GM12878 (cell line): ENCODE data around the gene ISM1. TPM values are rescaled to one million over a fixed set of nuclear protein-coding genes. Genes with fewer than 3 reads are reported as not detected.

Experiments
- ATAC-seq: fragments of 200-7000 bp; cut with Tn5 transposase; 3 replicates; pipeline ENCODE4 v1.9.1; 2020; ENCODE audit warnings: mild to moderate bottlenecking, moderate library complexity
- BruUV-seq: library from RNA; stranded (reverse); fragments of 400-500 nt; replicated peaks from 2 replicates; lab custom pipeline; 2021; lab: Mats Ljungman, UMichigan
- CTCF ChIA-PET: fragments of 300-600 bp; sonication (Branson Sonifier 250); formaldehyde crosslinking; extraction: SDS; loops from one replicate; lab custom pipeline; 2021; ENCODE audit warnings: inconsistent platforms; lab: Yijun Ruan, JAX
- POLR2A ChIA-PET: fragments of 350-600 bp; formaldehyde crosslinking; extraction: SDS; loops from one replicate; lab custom pipeline; 2021; ENCODE audit warnings: inconsistent platforms; lab: Charles Lee
- RAD21 ChIA-PET: fragments of 300-600 bp; sonication (Branson Sonifier 250); formaldehyde crosslinking; loops from one replicate; lab custom pipeline; 2023; ENCODE audit warnings: antibody characterized with exemption; ENCODE audit not compliant: unreplicated experiment; lab: Charles Lee
- SMC1A ChIA-PET: fragments of 300-600 bp; sonication (Branson Sonifier 250); formaldehyde crosslinking; loops from one replicate; lab custom pipeline; 2023; ENCODE audit not compliant: unreplicated experiment, uncharacterized antibody; lab: Charles Lee
- DNase-seq: peaks from one replicate; pipeline ENCODE4 v3.0.0-alpha.2; 2011; ENCODE audit warnings: low read depth, low spot score
- FAIRE-seq: peaks from 3 replicates; lab custom pipeline; 2011; peaks lifted over from hg19 to GRCh38; lab: Jason Lieb, UNC
- H2AFZ ChIP-seq: 2 replicates; pipeline ENCODE4 v1.6.0; 2011; ENCODE audit warnings: low read depth, low read length, control low read depth; ENCODE audit not compliant: control insufficient read depth
- H3K27ac ChIP-seq: 2 replicates; pipeline ENCODE4 v1.5.1; 2011; ENCODE audit warnings: control low read depth; ENCODE audit not compliant: control insufficient read depth, insufficient read depth
- H3K27me3 ChIP-seq, 2 experiments: replicated peaks in 1 of 2; 2 replicates each; pipeline versions ENCODE4 v1.6.0 to v1.6.1; 2011; ENCODE audit warnings: low read length in 1 of 2; ENCODE audit not compliant: control insufficient read depth in 2 of 2, insufficient read depth in 2 of 2
- H3K36me3 ChIP-seq, 2 experiments: 2 replicates each; pipeline ENCODE4 v1.5.1; 2011; ENCODE audit warnings: low read length in 1 of 2; ENCODE audit not compliant: control insufficient read depth in 2 of 2, insufficient read depth in 2 of 2
- H3K4me1 ChIP-seq: 2 replicates; pipeline ENCODE4 v1.6.1; 2011; ENCODE audit warnings: mild to moderate bottlenecking, low read length, moderate library complexity, mixed read lengths; ENCODE audit not compliant: control insufficient read depth, insufficient read depth
- H3K4me2 ChIP-seq: 2 replicates; pipeline ENCODE4 v1.6.0; 2011; ENCODE audit warnings: control low read depth; ENCODE audit not compliant: control insufficient read depth, insufficient read depth
- H3K4me3 ChIP-seq: fragments of 200-600 bp; sonication (generic); 2 replicates; pipeline ENCODE4 v1.5.1; 2016
- H3K79me2 ChIP-seq: 2 replicates; pipeline ENCODE4 v1.6.0; 2011; ENCODE audit warnings: low read length; ENCODE audit not compliant: control insufficient read depth, insufficient read depth
- H3K9ac ChIP-seq: 2 replicates; pipeline ENCODE4 v1.8.0; 2011; ENCODE audit warnings: low read length, control low read depth, mixed read lengths; ENCODE audit not compliant: control insufficient read depth, insufficient read depth
- H3K9me3 ChIP-seq: replicated peaks from 3 replicates; pipeline ENCODE4 v1.5.1; 2011; ENCODE audit warnings: mild to moderate bottlenecking, low read length; ENCODE audit not compliant: control insufficient read depth, insufficient read depth
- H4K20me1 ChIP-seq: 2 replicates; pipeline ENCODE4 v1.6.0; 2011; ENCODE audit not compliant: control insufficient read depth, insufficient read depth
- BMI1 ChIP-seq: fragments of 450-650 bp; IDR thresholded peaks from 2 replicates; pipeline ENCODE4 v1.6.1; 2016; ENCODE audit warnings: mild to moderate bottlenecking, moderate library complexity, borderline replicate concordance
- EP300 ChIP-seq, 2 experiments: fragments of 150-350 bp in 1 of 2; IDR thresholded peaks; 2 replicates each; pipeline ENCODE4 v1.6.1; 2011 to 2012; ENCODE audit warnings: low read depth in 2 of 2, low read length in 2 of 2, borderline replicate concordance in 1 of 2, improper control_type of control experiment in 1 of 2, inconsistent platforms in 1 of 2; ENCODE audit not compliant: control insufficient read depth in 1 of 2
- GATAD2B ChIP-seq: fragments of 450-650 bp; conservative IDR thresholded peaks from 2 replicates; pipeline ENCODE4 v1.6.1; 2017; ENCODE audit warnings: low read depth, mild to moderate bottlenecking, moderate library complexity
- IKZF2 ChIP-seq, 2 experiments: fragments of 450-650 bp; IDR thresholded peaks; 2 replicates each; pipeline ENCODE4 v1.6.1; 2017; ENCODE audit warnings: mild to moderate bottlenecking in 2 of 2, moderate library complexity in 2 of 2
- JUNB ChIP-seq: IDR thresholded peaks from 2 replicates; pipeline ENCODE4 v1.6.1; 2016; ENCODE audit warnings: antibody characterized with exemption, mild to moderate bottlenecking
- MLLT1 ChIP-seq: fragments of 450-650 bp; IDR thresholded peaks from 2 replicates; pipeline ENCODE4 v1.6.1; 2016; ENCODE audit warnings: mild to moderate bottlenecking
- NR2C1 ChIP-seq: fragments of 450-650 bp; IDR thresholded peaks from 2 replicates; pipeline ENCODE4 v1.6.1; 2017; ENCODE audit warnings: antibody characterized with exemption, mild to moderate bottlenecking, moderate library complexity
- NR2F1 ChIP-seq: fragments of 450-650 bp; conservative IDR thresholded peaks from 2 replicates; pipeline ENCODE4 v1.6.1; 2017; ENCODE audit warnings: mild to moderate bottlenecking
- SKIL ChIP-seq: fragments of 450-650 bp; IDR thresholded peaks from 2 replicates; pipeline ENCODE4 v1.6.1; 2017; ENCODE audit warnings: mild to moderate bottlenecking, low read depth, inconsistent platforms; ENCODE audit not compliant: poor library complexity, severe bottlenecking
- WGBS: methylation state at CpG from one replicate; pipeline ENCODE4 v1.1.6; 2016; ENCODE audit warnings: low lambda C conversion rate; ENCODE audit not compliant: insufficient replicate concordance, insufficient coverage; ENCODE audit errors: missing lambda C conversion rate; 5-methylcytosine and 5-hydroxymethylcytosine counted together
- in situ Hi-C: fragments of 300-500 bp; cut with MboI; formaldehyde crosslinking; loops from 9 replicates; pipeline ENCODE4 v1.14.3; 2018; ENCODE audit warnings: mixed read lengths
- intact Hi-C: fragments of 100-400 bp; cut with micrococcal nuclease; formaldehyde crosslinking; loops from one replicate; pipeline ENCODE4 v1.14.2; 2022; ENCODE audit not compliant: unreplicated experiment
- polyA plus RNA-seq, 11 experiments: library from polyadenylated mRNA; depleted of rRNA in 4 of 11; unstranded in 6 of 11; stranded (reverse) in 5 of 11; fragments of >200 nt; fragmentation: Nextera tagmentation in 4 of 11; fragmentation: Illumina TruSeq in 1 of 11; extraction: Ambion mirVana in 4 of 11; extraction: Trizol in 1 of 11; gene quantifications; 1 replicate in 1 of 11; 2 replicates in 10 of 11; pipeline versions ENCODE4 v1.2.1 to v1.2.3, GENCODE V29; 2011 to 2016; ENCODE audit warnings: inconsistent platforms in 2 of 11, missing spikeins in 2 of 11, low read depth in 1 of 11
- total RNA-seq, 4 experiments: library from RNA; depleted of rRNA in 3 of 4; stranded (reverse); fragments of >200 nt in 3 of 4; fragmentation: Illumina TruSeq in 1 of 4; extraction: Trizol in 1 of 4; gene quantifications; 2 replicates each; pipeline versions ENCODE4 v1.2.1 to v1.2.3, GENCODE V29; 2013 to 2021

Gene ISM1
- total and polyA plus RNA-seq, 10 of the 15 experiments (the other 5 are each of a cell fraction or from before 2014, with no cell fraction given) = 0.01 to 0.03 TPM; not detected in 8

GRCh38 chr20:13336308-13337089 lies 115.4 kb downstream of the ISM1 start:
- ChIA-PET RAD21 (interaction anchor here (1.1 to 5.7 kb wide), 3 partner anchors 13 to 210 kb away, joined by 4 to 54 read pairs (median 9); no protein-coding TSS in a partner anchor), CTCF (interaction anchor here (0.6 to 4.4 kb wide), 3 partner anchors 12 to 211 kb away, joined by 3 to 21 read pairs (median 4); no protein-coding TSS in a partner anchor), SMC1A (interaction anchor here (1.1 to 14.3 kb wide), 9 partner anchors 9 to 435 kb away, joined by 3 to 165 read pairs (median 4); no protein-coding TSS in a partner anchor), POLR2A (interaction anchor here (0.5 to 1.0 kb wide), 3 partner anchors 12 to 435 kb away, joined by 3 read pairs; no protein-coding TSS in a partner anchor)
- no peak for FAIRE-seq
- Histone ChIP-seq H3K36me3 (no peaks in the 10 kb centered on the region), H3K27ac (no peak overlapping the region), H3K79me2 (no peaks in the 10 kb centered on the region), H3K4me3 (no peak overlapping the region), H2AFZ (no peak overlapping the region), H3K27me3 (no peaks in the 10 kb centered on the region), H4K20me1 (no peaks in the 10 kb centered on the region), H3K4me2 (no peak overlapping the region), H3K9me3 (no peaks in the 10 kb centered on the region), H3K9ac (no peak overlapping the region), H3K4me1 (no peaks in the 10 kb centered on the region; the same call in 1 of the 2 replicates)
- DNase-seq = no peak
- WGBS = 57% methylated on average over 4 of the region's 4 CpGs
- intact Hi-C loops (no loop called here), in situ Hi-C loops (no loop called here)
- peak; percentile 84 for ATAC-seq
- TF ChIP-seq JUNB (no peak), BMI1 (no peak)
- no TSS peak for BruUV-seq

GRCh38 chr20:13337090-13337784 lies 116.2 kb downstream of the ISM1 start:
- no TSS peak for BruUV-seq
- no peak overlapping the region for H2AFZ ChIP-seq
- peak; percentile 65 for ATAC-seq
- intact Hi-C loops (no loop called here), in situ Hi-C loops (no loop called here)
- ChIA-PET CTCF (interaction anchor here (0.6 to 4.4 kb wide), 3 partner anchors 13 to 210 kb away, joined by 3 to 21 read pairs (median 4); no protein-coding TSS in a partner anchor), RAD21 (interaction anchor here (1.1 to 5.7 kb wide), 3 partner anchors 14 to 209 kb away, joined by 4 to 54 read pairs (median 9); no protein-coding TSS in a partner anchor), SMC1A (interaction anchor here (1.1 to 14.3 kb wide), 10 partner anchors 8 to 434 kb away, joined by 3 to 165 read pairs (median 4); no protein-coding TSS in a partner anchor), POLR2A (interaction anchor here (0.5 to 1.0 kb wide), 2 partner anchors 13 to 434 kb away, joined by 3 read pairs; no protein-coding TSS in a partner anchor)
- H3K9me3 ChIP-seq = no peaks in the 10 kb centered on the region
- no peaks in the 10 kb centered on the region for H3K27me3 ChIP-seq
- no peak for FAIRE-seq
- H3K4me2 ChIP-seq = no peak overlapping the region
- H3K4me3 ChIP-seq = no peak overlapping the region
- H3K27ac ChIP-seq = no peak overlapping the region
- no peaks in the 10 kb centered on the region for H4K20me1 ChIP-seq
- no peak overlapping the region for H3K9ac ChIP-seq
- H3K79me2 ChIP-seq = no peaks in the 10 kb centered on the region
- no peak for DNase-seq
- 19% methylated on average over 6 of the region's 6 CpGs for WGBS
- H3K36me3 ChIP-seq = no peaks in the 10 kb centered on the region
- H3K4me1 ChIP-seq = no peaks in the 10 kb centered on the region; the same call in 1 of the 2 replicates
- peak in 1 of 2 experiments; percentile 33; a peak in 1 of 4 replicates for TF ChIP-seq EP300 (IDR thresholded peaks at IDR 0.05; ENCODE audit: borderline replicate concordance in 1 of 2, control insufficient read depth in 1 of 2, low read depth in 2 of 2, low read length in 2 of 2)
- TF ChIP-seq MLLT1 = 0 out of 2 replicates have a peak, but pooled peaks have one; percentile 28
- 0 out of 2 replicates have a peak, but pooled peaks have one; percentile 11 for TF ChIP-seq NR2C1
- 0 out of 2 replicates have a peak, but pooled peaks have one; percentile 37 for TF ChIP-seq GATAD2B
- peak; percentile 19 for TF ChIP-seq SKIL
- TF ChIP-seq IKZF2 (IDR thresholded peaks at IDR 0.05) = peak in 1 of 2 experiments; percentile 77
- peak; percentile 73 for TF ChIP-seq NR2F1
